NB4 (cell line): ENCODE measurements around the gene SNAP25.

Source experiments
- CTCF ChIP-seq: IDR thresholded peaks from one replicate; pipeline ENCODE4 v1.5.1; 2012; ENCODE audit warnings: low read depth, low read length
- MYC ChIP-seq: IDR thresholded peaks from 2 replicates; pipeline ENCODE4 v1.6.1; 2011; ENCODE audit warnings: low read depth, low read length
- POLR2A ChIP-seq: IDR thresholded peaks from 2 replicates; pipeline ENCODE4 v1.6.1; 2011; ENCODE audit warnings: mild to moderate bottlenecking; ENCODE audit not compliant: insufficient read length; ENCODE audit errors: extremely low read depth
- TF ChIP-seq, protein P1 (sequence below): IDR thresholded peaks from 2 replicates; pipeline ENCODE4 v1.6.1; 2011; ENCODE audit warnings: low read depth, low read length

DNA sequence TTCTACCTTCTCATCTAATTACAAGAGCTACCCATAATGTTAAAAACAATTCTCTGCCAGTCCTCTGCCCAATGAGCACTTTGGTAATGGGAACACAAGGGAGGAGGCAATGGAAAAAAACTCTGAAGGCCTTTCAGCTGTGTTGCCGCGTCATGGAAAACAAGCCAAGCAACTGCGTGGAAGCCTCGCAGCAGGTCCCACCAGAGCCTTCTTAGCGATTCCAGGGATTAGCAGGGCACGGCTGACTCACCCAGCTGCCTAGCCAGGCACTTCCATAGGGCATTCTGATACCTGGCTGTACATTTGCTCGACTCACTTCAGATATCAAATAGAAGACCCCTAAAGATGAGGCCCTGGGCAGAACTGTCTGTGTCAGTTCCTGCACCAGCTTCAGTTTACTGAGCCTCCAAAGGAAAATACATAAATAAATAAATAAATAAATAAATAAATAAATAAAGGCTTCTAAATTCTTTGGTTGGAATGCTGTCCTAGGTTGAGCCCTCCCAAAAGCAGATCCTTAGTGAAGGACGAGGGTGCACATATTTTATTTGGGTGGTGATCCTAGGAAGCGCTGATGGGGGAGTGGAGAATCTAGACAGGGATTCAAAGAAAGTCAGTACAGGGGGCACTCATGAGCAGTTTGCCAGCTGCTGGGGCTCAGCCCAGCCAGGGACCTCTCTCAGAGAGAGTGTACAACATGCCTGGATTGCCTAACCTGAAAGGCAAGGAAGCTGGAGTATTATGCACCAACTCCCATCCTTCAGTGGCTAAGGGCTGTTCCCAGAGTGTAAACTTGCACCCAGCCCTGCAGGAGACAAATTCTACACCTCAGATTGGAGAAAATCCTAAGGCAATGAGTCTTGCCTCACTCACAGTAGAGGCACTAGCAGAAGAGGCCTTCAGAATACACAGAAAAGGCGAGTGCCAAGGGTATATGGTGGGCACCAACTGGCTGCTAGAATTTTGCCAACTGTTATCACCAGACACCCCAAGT is 18.2 kb downstream of the SNAP25 start:
- TF ChIP-seq POLR2A (no peak), CTCF (no peak), MYC (no peak)
- TF ChIP-seq, protein P1, sequence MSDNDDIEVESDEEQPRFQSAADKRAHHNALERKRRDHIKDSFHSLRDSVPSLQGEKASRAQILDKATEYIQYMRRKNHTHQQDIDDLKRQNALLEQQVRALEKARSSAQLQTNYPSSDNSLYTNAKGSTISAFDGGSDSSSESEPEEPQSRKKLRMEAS, result no peak
